AG04450 (cell line): Measurements from ENCODE around the gene PRR14L. TPM values are rescaled to one million over a fixed set of nuclear protein-coding genes. Genes with fewer than 3 reads are reported as not detected.
"Not testable (repeated sequence)": the region's sequence is repeated elsewhere in the genome, so short reads cannot be mapped to it uniquely, and the experiment has no call there.

Experiments used
- CTCF ChIA-PET: fragments of 300-600, 350-600 bp; formaldehyde crosslinking; extraction: SDS; loops from one replicate; lab custom pipeline; 2022; ENCODE audit warnings: antibody characterized with exemption, inconsistent platforms; lab: Charles Lee
- POLR2A ChIA-PET: fragments of 350-600 bp; formaldehyde crosslinking; extraction: SDS; loops from one replicate; lab custom pipeline; 2021; ENCODE audit warnings: antibody characterized with exemption, inconsistent platforms; lab: Yijun Ruan, JAX
- DNase-seq: peaks from one replicate; pipeline ENCODE4 v3.0.0-alpha.2; 2011; ENCODE audit warnings: low read depth, low spot score
- H3K27ac ChIP-seq: one replicate; pipeline ENCODE4 v1.5.1; 2012; ENCODE audit warnings: low read depth, low read length, control low read depth
- H3K27me3 ChIP-seq: one replicate; pipeline ENCODE4 v1.6.0; 2012; ENCODE audit warnings: low read length; ENCODE audit not compliant: control insufficient read depth, insufficient read depth
- H3K4me3 ChIP-seq: 2 replicates; pipeline ENCODE4 v1.5.1; 2011; ENCODE audit warnings: mild to moderate bottlenecking, low read depth, low read length, control low read depth
- H3K9me3 ChIP-seq: 2 replicates; pipeline ENCODE4 v1.5.1; 2012; ENCODE audit warnings: low read length; ENCODE audit not compliant: control insufficient read depth, insufficient read depth
- CTCF ChIP-seq: IDR thresholded peaks from 2 replicates; pipeline ENCODE4 v1.5.1; 2011; ENCODE audit warnings: low read depth, low read length, control low read depth, inconsistent platforms
- polyA plus RNA-seq: library from polyadenylated mRNA; depleted of rRNA; stranded (reverse); fragments of >200 nt; gene quantifications from 2 replicates; pipeline ENCODE4 v1.2.3, GENCODE V29; 2011

Gene PRR14L
- polyA plus RNA-seq, 1 experiment: 16.3 TPM

GRCh38 chr22:31661851-31662667 lies 87.9 kb downstream of the PRR14L start, which contains the start of gene PISD:
TSS of gene PISD (minus strand) at chr22:31662215. CDS start at chr22:31662208, 7 bp downstream.
- CTCF ChIA-PET: interaction anchor here (1.5 to 3.0 kb wide), 3 partner anchors 106 to 603 kb away, joined by 4 to 18 read pairs (median 6); no protein-coding TSS in a partner anchor
- DNase-seq: peak; percentile 74
- Histone ChIP-seq H3K27me3 (no peaks in the 10 kb centered on the region), H3K4me3 (peak within 1 kb of the TSS; percentile 98), H3K9me3 (peaks cover 3% of the 10 kb centered on the region; the same call in 1 of the 2 replicates), H3K27ac (peak within 1 kb of the TSS; percentile 88)
- TF ChIP-seq CTCF: no peak
- POLR2A ChIA-PET: interaction anchor here (1.1 to 1.3 kb wide), 2 partner anchors 14 to 308 kb away, joined by 3 to 5 read pairs; no protein-coding TSS in a partner anchor

GRCh38 chr22:31660860-31661341 lies 89.0 kb downstream of the PRR14L start:
- not testable (repeated sequence) for DNase-seq, H3K9me3 ChIP-seq, H3K27me3 ChIP-seq
- CTCF ChIA-PET: interaction anchor here (3.0 kb wide), 1 partner anchor 310 kb away, joined by 18 read pairs; no protein-coding TSS in a partner anchor
- POLR2A ChIA-PET: interaction anchor here (0.5 to 1.3 kb wide), 3 partner anchors 13 to 131 kb away, joined by 3 to 5 read pairs (median 5); no protein-coding TSS in a partner anchor
- Histone ChIP-seq H3K4me3 (peak overlapping the region; percentile 98), H3K27ac (peak overlapping the region; percentile 88)

GRCh38 chr22:31659246-31659645 lies 90.7 kb downstream of the PRR14L start:
- H3K27ac ChIP-seq: no peak overlapping the region
- peaks cover 3% of the 10 kb centered on the region; the same call in 1 of the 2 replicates for H3K9me3 ChIP-seq
- TF ChIP-seq CTCF: no peak
- ChIA-PET CTCF (no interaction called here), POLR2A (no interaction called here)
- no peak overlapping the region for H3K4me3 ChIP-seq
- no peak for DNase-seq
- no peaks in the 10 kb centered on the region for H3K27me3 ChIP-seq

- Histone ChIP-seq H3K9me3 (no peaks in the 10 kb centered on the region), H3K4me3 (no peak overlapping the region), H3K27me3 (no peaks in the 10 kb centered on the region), H3K27ac (no peak overlapping the region)
- ChIA-PET POLR2A (no interaction called here), CTCF (interaction anchor here (1.2 kb wide), 1 partner anchor 11 kb away, joined by 6 read pairs; no protein-coding TSS in a partner anchor)
- TF ChIP-seq CTCF: no peak
- no peak for DNase-seq
Measured at GRCh38 chr22:31654408-31654807, 95.5 kb downstream of the PRR14L start.

- no peak for DNase-seq
- no peak overlapping the region for H3K27ac ChIP-seq
- TF ChIP-seq CTCF: no peak
- no peak overlapping the region for H3K4me3 ChIP-seq
- ChIA-PET POLR2A (no interaction called here), CTCF (no interaction called here)
- H3K27me3 ChIP-seq: no peaks in the 10 kb centered on the region
- H3K9me3 ChIP-seq: no peaks in the 10 kb centered on the region
Measured at GRCh38 chr22:31653944-31654343, 96.0 kb downstream of the PRR14L start.
